ENCODE results near the gene ST7.

The ST7 gene

DNA sequence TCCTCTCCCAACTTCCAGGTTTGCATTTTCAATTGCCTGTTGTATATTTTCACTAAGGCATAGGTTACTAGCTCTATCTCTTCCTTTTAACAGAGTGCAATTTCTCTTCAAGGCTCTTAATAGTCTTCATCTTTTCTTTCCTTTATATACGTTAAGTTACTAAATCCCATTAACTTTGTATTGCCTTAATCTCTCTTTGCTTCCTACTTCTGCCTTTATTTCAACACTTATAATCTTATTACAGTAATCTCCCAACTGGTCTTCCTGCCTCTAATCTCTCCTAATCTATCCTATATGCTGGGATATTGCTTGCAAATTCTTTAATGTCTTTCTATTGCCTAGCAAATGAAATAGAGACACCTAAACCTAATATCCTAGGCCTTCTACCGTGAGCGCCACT, 26.1 kb downstream of the ST7 start:
- DNase-seq: no peak

DNA sequence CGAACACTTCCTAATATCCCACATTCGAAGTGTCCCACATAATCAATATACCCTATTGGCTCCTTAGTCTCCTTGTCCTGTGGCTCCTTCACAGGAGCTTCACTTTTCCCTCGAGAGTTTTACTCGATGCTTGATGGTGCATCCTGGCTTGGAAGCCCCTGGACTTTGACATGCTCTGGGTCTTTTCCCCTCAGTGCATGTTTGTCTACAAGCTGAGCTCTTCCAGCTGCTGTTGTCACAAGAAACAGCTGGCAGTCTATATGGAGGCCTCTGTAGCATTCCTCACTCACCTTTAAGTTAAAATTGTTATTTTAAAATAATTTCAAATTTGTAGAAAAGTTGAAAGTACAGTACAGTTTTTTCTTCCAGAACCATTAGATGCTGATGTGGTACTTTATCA, 27.1 kb downstream of the ST7 start:
- DNase-seq: no peak

DNA sequence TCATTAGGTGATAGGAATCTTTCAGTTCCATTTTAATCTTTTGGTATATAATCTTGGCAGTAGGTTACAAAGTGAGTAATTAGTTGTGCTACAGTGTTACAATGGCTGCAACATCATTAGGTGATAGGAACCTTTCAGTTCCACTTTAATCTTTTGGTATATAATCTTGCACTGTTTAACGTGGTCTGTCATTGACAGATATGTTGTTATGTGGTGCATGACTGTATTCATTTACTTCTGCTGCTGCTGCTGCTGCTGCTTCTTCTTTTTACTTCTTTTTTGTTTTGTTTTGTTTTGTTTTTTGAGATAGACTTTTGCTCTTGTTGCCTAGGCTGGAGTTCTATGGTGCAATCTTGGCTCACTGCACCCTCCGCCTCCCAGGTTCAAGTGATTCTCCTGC, 28.6 kb downstream of the ST7 start:
- no peak for DNase-seq

DNA sequence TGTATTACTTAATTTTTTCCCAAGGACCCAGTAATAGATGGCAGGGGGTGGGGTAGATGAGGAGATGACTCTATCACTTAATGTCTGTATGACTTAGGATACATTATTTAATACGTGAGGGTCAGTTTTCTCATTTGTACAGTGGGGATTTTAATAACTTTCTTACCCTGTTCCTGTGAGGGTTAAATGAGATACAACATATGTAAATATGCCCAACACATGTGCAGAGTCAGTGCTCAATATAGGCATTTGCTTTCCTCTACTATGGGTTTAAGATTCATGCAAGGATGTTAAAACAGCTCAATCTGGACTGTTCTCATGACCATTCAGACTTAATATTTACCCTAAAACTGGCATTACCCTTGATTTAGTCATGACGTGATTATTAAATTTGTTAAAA, 31.2 kb downstream of the ST7 start:
- DNase-seq: no peak

DNA sequence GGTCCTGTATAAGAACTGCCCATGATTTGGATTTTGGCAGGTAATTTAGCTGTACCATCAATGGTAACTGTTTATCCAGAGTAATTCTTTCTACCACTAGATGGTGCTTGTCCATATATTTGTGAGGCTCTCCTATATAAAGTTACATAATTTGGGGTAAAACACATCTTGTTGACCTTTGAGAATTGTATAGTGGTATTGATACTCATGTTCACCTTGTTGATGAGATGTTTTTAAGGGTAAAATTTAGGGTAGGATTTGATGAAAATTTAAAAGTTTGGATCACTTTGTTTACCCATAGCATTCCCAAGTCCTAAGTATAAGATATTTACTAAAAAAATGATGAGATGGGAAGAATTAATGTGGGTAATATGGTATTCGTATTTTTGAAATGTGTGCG, 31.6 kb downstream of the ST7 start:
- no peak for DNase-seq

DNA sequence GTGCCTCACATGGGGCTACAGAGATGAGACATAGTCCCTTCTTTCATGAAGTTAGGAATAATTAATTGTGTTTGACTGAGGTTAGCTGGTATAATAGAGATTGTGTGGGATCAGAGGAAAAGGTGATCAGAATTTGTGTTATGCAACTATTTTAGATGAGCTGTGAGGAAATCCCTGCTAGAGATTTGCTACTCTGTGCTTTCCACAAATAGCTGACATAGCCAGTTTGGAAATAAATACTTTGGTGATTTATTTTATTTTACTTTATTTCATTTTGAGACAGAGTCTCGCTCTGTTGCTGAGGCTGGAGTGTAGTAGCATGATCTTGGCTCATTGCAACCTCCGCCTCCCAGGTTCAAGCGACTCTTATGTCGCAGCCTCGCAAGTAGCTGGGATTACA, 32.3 kb downstream of the ST7 start:
- no peak for DNase-seq

DNA sequence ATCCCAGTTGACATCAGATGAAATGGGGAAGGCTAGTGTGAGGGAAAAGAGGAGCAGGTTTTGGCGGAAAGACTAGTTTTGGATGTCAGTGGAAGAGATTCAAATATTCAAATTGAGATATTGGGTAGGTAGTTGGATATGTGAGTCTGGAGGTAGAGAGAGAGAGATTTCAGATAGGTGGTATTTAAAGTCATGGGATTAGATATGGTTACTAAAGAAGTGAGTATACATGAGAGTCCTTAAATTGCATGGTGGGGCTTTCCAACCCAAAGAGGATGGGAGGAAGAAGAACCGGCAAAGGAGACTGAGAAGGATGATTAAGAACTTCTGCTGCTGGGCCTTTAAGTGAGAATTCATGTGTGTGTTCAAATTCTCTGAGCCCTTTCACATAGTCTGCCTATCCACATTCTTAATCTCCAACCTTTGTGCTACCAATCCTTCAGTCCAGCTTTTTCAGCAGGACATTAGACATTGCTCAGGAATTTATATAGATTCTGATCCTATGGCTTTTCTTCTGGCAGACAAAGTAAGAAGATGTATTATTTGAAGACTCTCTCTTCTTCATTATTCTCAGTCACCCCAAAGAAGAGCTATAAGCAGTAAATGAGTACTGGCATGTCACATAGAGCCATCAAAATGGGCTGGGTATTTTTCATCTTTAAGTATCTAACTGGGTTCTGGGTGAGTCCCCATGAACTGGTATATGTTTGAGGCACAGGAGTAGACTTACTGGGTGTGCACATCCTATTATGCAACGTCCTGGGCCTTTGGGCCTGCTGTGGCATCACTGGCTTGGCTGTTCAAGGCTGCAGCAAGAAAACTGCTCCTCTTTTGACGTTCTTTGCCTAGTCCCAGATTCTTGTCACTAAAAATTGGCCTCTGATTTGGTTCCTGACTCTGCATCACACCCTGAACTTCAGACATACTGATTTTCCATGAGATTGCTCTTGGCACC, 33.6 kb downstream of the ST7 start:
- DNase-seq: no peak

DNA sequence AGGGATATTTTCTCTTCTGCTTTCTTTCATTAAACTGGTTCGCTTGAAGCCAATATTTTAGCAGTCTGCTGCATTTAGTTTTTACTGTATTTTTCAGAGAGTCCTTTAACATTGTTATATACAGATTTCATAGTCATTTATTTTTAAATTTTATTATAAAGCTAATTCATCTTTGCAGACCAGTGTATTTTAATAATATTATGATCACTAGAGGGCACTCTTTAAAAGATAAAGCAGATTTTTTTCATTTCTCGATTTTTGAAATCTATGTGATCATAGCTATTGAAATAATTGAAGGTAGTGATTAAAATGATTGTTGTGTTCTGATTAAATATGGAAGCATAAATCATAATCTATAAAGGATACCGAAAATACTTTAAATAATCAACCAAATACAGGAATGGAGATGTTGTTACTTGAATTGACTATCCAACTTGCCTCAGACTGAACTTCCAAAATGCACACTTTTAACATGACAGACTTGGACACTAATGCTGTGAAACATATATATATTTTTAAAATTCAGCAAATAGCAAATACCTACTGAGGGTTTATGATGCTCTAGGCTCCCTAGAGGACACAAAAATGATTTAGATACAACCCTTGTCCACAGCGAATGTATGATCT, 35.2 kb downstream of the ST7 start:
- DNase-seq: no peak

DNA sequence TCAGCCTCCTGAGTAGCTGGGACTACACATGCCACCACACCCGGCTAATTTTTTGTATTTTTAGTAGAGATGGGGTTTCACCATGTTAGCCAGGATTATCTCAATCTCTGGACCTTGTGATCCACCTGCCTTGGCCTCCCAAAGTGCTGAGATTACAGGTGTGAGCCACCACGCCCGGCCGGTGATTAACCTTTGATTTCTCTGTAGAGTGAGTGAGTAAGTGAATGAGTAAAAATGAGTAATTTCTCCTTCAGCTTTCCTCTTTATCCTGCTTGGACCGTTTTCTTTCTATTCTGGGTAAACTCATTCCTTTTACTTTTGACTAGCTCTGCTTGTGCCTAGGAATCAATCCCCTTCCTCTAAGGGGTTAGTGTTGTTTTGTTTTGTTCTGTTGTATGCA, 36.8 kb downstream of the ST7 start:
- no peak for DNase-seq

DNA sequence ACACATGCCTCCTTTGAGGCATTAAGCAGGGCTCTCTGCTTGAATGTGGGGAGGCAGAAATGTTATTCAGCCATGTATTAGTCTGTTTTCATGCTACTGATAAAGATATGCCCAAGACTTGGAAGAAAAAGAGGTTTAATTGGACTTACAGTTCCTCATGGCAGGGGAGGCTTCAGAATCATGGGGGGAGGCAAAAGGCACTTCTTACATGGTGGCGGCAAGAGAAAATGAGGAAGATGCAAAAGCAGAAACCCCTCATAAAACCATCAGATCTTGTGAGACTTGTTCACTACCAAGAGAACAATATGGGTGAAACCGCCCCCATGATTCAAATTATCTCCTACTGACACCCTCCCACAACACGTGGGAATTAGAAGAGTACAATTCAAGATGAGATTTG, 37.9 kb downstream of the ST7 start:
- DNase-seq: no peak

DNA sequence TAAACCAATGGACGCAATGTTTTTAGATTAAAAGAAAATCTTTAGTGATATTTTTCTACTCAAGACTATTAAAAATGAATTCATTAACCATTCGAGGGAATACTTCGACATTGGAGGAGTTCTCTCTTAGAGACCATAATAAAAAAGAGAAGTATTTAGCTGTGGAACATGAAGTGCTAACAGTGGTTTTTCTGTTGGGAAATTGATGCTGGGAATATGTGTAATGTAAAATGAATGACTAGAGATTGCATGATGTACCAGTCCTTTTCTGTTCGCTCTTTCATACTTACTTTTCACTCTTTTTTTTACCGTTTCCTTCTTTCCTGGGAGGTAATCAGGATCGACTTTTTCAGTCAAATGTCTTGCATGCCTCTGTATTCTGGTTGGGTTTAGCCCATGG, 41.3 kb downstream of the ST7 start:
- DNase-seq: no peak

DNA sequence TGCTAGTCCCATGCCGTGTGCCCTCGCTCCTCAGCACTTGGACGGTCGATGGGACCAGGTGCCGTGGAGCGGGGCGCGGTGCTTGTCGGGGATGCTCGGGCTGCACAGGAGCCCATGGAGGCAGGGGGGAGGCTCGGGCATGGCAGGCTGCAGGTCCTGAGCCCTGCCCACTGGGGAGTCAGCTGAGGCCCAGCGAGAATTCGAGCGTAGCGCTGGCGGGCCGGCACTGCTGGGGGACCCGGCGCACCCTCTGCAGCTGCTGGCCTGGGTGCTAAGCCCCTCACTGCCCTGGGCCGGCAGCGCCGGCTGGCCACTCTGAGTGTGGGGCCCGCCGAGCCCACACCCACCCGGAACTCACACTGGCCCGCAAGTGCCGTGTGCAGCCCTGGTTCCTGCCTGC, 44.7 kb downstream of the ST7 start:
- DNase-seq: no peak

DNA sequence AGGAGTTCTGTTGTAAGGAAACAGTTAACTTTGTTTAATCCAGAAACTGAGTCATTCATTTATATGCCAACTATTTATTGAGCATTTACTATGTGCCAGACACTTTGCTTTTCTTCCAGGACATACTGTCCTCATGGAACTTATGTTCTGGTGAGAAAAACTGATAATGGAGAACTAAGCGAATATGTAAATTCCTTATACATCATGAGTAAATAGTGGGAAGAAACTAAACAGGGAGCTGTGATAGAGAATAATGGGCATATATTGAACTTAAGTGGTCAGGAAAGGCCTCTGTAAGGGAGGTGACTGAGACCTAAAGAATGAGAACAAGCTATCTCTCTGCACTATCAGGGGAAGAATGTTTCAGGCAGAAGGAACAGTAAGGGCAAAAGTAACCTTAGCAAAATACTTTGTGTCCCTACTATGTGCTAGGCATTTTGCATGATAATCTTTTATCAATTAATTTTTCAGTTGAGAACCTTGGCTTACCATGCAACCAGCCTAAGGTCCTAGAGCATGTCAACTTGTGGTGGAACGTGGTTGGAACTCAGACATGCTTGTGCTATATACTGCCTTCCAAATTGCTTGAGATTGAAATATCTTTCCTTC, 45.4 kb downstream of the ST7 start:
- no peak for DNase-seq

DNA sequence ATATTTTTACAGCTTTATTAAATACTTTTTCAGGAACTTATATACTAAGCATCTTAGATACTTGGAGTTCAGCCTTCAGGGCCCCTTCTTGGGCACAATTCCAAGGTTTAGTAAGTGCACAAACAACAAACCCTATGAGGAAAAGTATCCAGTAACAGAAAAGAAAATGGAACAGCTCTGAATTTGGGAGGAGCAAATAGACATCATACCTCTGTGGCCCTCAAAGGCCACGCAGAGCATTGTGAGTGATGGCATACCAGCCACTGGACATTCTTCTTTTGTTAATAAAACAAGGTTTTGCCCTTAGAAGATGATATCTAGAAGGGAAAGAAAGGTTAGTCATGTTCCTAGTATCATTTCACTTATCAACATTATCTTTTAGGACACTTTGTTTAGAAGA, 46.0 kb downstream of the ST7 start:
- no peak for DNase-seq

DNA sequence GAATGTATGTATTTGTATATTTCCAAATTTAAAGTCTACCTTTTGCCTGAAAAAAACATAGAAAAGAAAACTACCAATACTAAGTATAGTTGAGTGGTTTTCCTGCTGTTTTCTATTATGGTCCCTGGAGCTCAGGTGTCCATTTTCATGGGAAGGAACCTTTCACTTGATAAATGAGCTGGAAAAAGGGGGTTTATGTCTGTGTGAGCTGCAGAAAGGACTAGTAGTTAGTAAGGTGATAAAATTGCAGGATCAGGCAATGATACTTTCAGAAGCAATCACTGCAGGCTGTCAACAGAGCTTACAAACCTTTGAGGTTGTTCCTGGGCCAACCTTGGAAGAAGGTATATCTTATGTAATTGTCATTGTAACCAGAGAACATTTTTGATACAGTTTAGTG, 48.0 kb downstream of the ST7 start:
- DNase-seq: no peak

DNA sequence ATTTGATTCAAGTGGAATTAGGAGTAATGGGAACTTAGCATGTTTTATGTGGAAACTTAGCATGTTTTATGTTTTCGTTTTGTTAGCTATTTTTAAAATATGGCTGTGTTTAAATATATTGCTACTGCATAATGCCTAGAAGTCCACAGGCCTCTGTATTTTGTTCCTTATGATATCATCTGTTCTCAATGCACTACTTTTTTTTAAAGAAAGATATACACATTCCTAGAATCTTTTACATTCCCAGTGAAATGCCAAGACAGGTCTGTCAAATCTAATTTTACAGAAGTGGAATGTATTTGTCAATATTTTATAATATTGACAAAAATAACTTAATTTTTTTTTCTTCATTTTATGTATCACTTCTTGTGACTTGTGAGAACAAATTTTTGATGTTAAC, 51.6 kb downstream of the ST7 start:
- no peak for DNase-seq

DNA sequence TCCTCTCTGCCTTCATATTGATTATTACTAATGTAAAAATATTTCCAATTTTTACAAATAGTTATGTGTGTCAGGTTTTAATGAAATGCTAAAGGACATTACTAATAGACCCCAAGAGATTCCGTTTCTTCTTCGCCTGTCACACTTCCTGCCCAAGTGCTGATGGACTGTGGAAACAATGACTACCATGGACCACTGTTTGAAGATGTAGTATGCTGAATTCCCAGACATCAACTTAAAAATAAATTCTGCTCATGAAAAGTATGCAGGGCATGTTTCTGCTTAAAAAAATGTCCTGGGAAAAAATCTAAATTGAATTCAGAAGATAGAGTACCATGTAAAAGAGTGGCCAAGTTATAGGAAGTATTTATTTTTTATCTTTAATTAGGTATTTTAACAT, 52.1 kb downstream of the ST7 start:
- no peak for DNase-seq

DNA sequence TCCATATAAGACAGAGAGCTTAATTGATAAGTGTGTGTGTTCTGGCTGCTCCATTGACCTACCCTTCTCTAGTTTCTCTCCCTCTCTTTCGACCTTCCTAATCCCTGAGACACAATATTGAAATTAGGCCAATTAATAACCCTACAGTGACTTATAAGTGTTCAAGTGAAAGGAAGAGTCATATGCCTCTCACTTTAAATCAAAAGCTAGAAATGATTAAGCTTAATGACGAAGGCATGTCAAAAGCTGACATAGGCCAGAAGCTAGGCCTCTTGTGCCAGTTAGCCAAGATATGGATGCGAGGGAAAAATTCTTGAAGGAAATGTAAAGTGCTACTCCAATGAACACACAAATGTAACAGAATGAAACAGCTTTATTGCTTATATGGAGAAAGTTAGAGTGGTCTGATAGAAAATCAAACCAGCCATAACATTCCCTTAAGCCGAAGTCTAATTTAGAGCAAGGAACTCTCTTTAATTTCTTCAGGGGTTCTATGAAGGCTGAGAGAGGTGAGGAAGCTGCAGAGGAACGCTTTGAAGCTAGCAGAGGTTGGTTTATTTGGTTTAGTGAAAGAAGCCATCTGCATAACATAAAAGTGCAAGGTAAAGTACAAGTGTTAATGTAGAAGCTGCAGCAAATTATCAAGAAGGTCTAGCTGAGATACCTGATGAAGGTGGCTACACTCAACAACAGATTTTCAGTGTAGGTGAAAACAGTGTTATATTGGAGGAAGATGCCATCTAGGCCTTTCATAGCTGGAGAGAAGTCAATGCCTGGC, 53.8 kb downstream of the ST7 start:
- no peak for DNase-seq

DNA sequence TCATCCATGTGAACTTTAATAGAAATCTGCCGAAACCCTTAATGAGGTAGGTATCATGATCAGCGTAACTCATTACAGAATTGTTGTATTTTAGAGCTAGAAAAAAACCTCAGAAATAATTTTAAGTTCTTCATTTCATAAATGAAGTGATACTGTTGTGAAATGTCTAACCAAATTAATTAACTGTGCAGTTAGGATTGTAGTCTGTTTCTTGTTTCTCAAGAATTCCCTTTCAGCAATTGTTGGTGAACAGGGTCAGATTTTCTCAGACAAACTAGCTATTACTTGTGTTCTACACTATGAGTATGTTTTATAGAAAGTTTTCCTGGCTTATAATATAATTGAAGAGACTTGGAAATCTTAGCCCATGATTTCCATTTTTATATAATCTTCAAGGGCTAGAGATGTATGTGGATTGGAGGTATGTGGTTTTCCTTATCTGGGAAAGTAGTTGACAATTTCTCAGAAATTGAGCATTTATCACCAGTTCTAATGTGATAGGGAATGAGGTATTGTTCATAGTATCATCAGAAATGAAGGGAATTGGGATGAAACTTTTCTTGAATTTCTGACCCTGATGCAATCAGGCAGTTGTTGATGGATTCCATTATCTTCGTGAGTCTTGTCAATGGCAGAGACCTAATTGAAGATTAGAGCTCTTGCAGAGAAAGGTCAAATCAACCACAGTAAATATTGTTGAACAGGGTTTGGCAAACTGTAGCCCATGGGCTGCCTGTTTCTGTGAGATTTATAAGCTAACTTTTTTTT, 55.0 kb downstream of the ST7 start:
- no peak for DNase-seq

DNA sequence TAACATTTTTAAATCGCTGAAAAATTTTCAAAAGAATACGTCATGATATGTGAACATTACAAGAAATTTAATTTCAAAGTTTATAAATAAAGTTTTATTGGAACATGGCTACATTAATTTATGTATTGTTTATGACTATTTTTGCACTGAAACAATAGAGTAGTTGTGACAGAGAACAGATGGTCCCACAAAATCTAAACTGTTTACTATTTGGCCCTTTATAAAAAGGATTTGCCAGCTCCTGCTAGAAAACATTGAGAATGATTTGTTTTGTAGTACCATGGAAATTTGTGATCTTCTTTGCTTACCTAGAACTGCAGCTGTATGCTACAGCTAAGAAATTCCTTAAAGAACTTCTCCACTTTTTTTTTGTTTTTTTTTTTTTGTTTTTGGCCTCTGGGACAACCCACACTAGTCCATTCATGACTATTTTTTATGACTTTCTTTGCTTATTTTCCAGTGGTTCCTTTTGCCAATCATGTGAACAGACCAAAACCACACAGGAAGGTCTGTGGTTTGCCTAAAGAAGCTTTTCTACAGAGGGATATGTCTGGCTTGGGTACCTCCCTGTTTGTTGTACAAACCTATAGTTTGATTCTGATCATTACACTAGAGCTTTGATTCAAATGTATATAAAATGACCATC, 55.7 kb downstream of the ST7 start:
- DNase-seq: no peak

DNA sequence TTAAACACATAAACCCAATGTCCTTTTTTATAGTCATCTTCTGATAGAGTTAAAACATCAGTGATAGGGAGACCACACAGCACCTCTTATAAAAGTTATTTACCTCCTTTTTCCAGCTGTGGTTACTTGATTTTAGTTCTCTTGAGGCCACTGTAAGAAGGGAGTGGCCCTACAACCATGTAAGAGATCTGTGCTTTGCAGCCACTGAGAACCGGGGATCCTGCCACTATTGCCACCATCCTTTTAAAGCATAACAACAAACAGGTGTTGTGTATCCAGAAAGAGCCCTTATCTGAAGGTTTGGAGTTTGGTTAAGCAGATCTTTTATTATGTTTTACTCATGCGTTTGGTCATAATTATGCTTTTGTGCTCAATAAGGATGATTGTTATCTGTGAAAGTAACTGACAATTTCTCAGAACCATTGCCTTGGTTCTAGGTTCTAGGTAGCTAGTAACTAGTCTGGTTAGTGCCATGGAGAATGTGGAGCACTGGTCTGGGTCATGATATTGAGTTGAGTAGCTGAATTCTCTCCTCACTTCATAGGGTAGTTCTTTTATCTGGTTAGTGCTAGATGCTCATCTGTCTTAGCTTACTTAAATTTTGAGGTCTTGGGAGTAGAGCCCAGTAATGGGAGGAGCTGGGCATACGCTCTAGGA, 56.5 kb downstream of the ST7 start:
- DNase-seq: no peak

Measured in activated gamma-delta T cell (primary cell).